Transverse colon (tissue), 4 donors: ENCODE data around the gene GNB1L.

Experiments
- EP300 ChIP-seq: sonication (generic); formaldehyde crosslinking; IDR thresholded peaks from one replicate; pipeline ENCODE4 v1.6.1; 2017; ENCODE audit warnings: antibody characterized with exemption, low read depth
- POLR2AphosphoS5 ChIP-seq, 3 donors: sonication (generic); formaldehyde crosslinking; IDR thresholded peaks; one replicate each; pipeline ENCODE4 v1.6.1; 2016; ENCODE audit warnings: antibody characterized with exemption in 3 of 3
- TF ChIP-seq, protein P1 (sequence below), 5 experiments: fragments of 200-600 bp in 3 of 5; fragments of 450-650 bp in 2 of 5; sonication (generic) in 3 of 5; IDR thresholded peaks; 1 replicate in 2 of 5; 2 replicates in 3 of 5; pipeline ENCODE4 v1.5.1; 2016 to 2017; ENCODE audit warnings: antibody characterized with exemption in 5 of 5, inconsistent platforms in 3 of 5, mild to moderate bottlenecking in 2 of 5, moderate library complexity in 1 of 5

- TF ChIP-seq, protein P1, sequence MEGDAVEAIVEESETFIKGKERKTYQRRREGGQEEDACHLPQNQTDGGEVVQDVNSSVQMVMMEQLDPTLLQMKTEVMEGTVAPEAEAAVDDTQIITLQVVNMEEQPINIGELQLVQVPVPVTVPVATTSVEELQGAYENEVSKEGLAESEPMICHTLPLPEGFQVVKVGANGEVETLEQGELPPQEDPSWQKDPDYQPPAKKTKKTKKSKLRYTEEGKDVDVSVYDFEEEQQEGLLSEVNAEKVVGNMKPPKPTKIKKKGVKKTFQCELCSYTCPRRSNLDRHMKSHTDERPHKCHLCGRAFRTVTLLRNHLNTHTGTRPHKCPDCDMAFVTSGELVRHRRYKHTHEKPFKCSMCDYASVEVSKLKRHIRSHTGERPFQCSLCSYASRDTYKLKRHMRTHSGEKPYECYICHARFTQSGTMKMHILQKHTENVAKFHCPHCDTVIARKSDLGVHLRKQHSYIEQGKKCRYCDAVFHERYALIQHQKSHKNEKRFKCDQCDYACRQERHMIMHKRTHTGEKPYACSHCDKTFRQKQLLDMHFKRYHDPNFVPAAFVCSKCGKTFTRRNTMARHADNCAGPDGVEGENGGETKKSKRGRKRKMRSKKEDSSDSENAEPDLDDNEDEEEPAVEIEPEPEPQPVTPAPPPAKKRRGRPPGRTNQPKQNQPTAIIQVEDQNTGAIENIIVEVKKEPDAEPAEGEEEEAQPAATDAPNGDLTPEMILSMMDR (IDR thresholded peaks at IDR 0.05) = no peak
- no peak for TF ChIP-seq EP300
- TF ChIP-seq POLR2AphosphoS5 (IDR thresholded peaks at IDR 0.05) = no peak
These were observed 30.8 kb downstream of the GNB1L start for GRCh38 chr22:19823902-19824211.
